Mesenchymal stem cell (in vitro differentiated cells and primary cell): ENCODE measurements around the gene COL23A1.

ENCODE experiments used
- DNase-seq: peaks from one replicate; pipeline ENCODE4 v3.0.0-alpha.2; 2013
- H2AFZ ChIP-seq: one replicate; pipeline ENCODE4 v1.6.1; 2013; ENCODE audit warnings: low read depth, mild to moderate bottlenecking, control low read depth, inconsistent platforms, low read length, moderate library complexity
- H2AK5ac ChIP-seq: 2 replicates; pipeline ENCODE4 v1.6.1; 2013; ENCODE audit warnings: low read length, moderate library complexity, mild to moderate bottlenecking, inconsistent platforms; ENCODE audit not compliant: severe bottlenecking
- H2BK120ac ChIP-seq: one replicate; pipeline ENCODE4 v1.6.1; 2013; ENCODE audit warnings: low read depth, mild to moderate bottlenecking, inconsistent platforms, low read length, moderate library complexity
- H2BK12ac ChIP-seq, 2 experiments: one replicate each; pipeline ENCODE4 v1.6.1; 2013; ENCODE audit warnings: inconsistent platforms in 2 of 2, low read length in 2 of 2, mild to moderate bottlenecking in 2 of 2, moderate library complexity in 2 of 2, control low read depth in 1 of 2
- H2BK15ac ChIP-seq: one replicate; pipeline ENCODE4 v1.6.1; 2013; ENCODE audit warnings: mild to moderate bottlenecking, low read depth, inconsistent platforms; ENCODE audit not compliant: poor library complexity, severe bottlenecking
- H2BK5ac ChIP-seq: 2 replicates; pipeline ENCODE4 v1.6.1; 2013; ENCODE audit warnings: low read depth, mild to moderate bottlenecking, low read length, control low read depth, inconsistent platforms; ENCODE audit not compliant: poor library complexity, severe bottlenecking
- H3K14ac ChIP-seq, 2 experiments: one replicate each; pipeline ENCODE4 v1.6.1; 2013; ENCODE audit warnings: inconsistent platforms in 2 of 2, low read length in 2 of 2, control low read depth in 1 of 2, mild to moderate bottlenecking in 1 of 2, moderate library complexity in 1 of 2
- H3K18ac ChIP-seq, 2 experiments: one replicate each; pipeline ENCODE4 v1.6.1; 2013; ENCODE audit warnings: inconsistent platforms in 2 of 2, low read length in 2 of 2, control low read depth in 1 of 2, low read depth in 1 of 2, mild to moderate bottlenecking in 1 of 2
- H3K23ac ChIP-seq, 2 experiments: one replicate each; pipeline ENCODE4 v1.6.1; 2013; ENCODE audit warnings: inconsistent platforms in 2 of 2, low read length in 2 of 2, mild to moderate bottlenecking in 2 of 2, moderate library complexity in 2 of 2, control low read depth in 1 of 2
- H3K27ac ChIP-seq: 2 replicates; pipeline ENCODE4 v1.5.1; 2013; ENCODE audit warnings: mild to moderate bottlenecking, moderate library complexity, low read length, control low read depth, inconsistent platforms; ENCODE audit not compliant: poor library complexity, severe bottlenecking
- H3K27me3 ChIP-seq, 2 experiments: 2 replicates each; pipeline versions ENCODE4 v1.6.1 to v1.7.0; 2013; ENCODE audit warnings: low read length in 2 of 2, mild to moderate bottlenecking in 2 of 2, moderate library complexity in 2 of 2, control low read depth in 1 of 2, inconsistent platforms in 1 of 2; ENCODE audit not compliant: control insufficient read depth in 1 of 2, insufficient read depth in 1 of 2
- H3K36me3 ChIP-seq, 2 experiments: 2 replicates each; pipeline versions ENCODE4 v1.6.1 to v1.7.0; 2013; ENCODE audit warnings: low read length in 2 of 2, control low read depth in 1 of 2, inconsistent platforms in 1 of 2, low read depth in 1 of 2, mild to moderate bottlenecking in 1 of 2; ENCODE audit not compliant: insufficient read depth in 2 of 2, control insufficient read depth in 1 of 2
- H3K4ac ChIP-seq, 2 experiments: one replicate each; pipeline ENCODE4 v1.6.1; 2013; ENCODE audit warnings: inconsistent platforms in 2 of 2, low read length in 2 of 2, mild to moderate bottlenecking in 2 of 2, moderate library complexity in 2 of 2, control low read depth in 1 of 2, low read depth in 1 of 2
- H3K4me1 ChIP-seq: 2 replicates; pipeline ENCODE4 v1.6.1; 2013; ENCODE audit warnings: low read depth, low read length, control low read depth; ENCODE audit not compliant: control insufficient read depth, insufficient read depth
- H3K4me2 ChIP-seq: 2 replicates; pipeline ENCODE4 v1.6.1; 2013; ENCODE audit warnings: low read length, mild to moderate bottlenecking, inconsistent platforms; ENCODE audit not compliant: poor library complexity, severe bottlenecking
- H3K4me3 ChIP-seq, 2 experiments: 2 replicates each; pipeline versions ENCODE4 v1.5.1 to v1.7.0; 2013; ENCODE audit warnings: low read length in 2 of 2, mild to moderate bottlenecking in 2 of 2, control low read depth in 1 of 2, low read depth in 1 of 2; ENCODE audit not compliant: insufficient read depth in 1 of 2
- H3K79me1 ChIP-seq: replicated peaks from 2 replicates; pipeline ENCODE4 v1.6.1; 2013; ENCODE audit warnings: mild to moderate bottlenecking, control low read depth, low read length, inconsistent platforms; ENCODE audit not compliant: poor library complexity, severe bottlenecking
- H3K9ac ChIP-seq: 2 replicates; pipeline ENCODE4 v1.7.0; 2013; ENCODE audit warnings: mild to moderate bottlenecking, low read length, moderate library complexity
- H3K9me3 ChIP-seq: 2 replicates; pipeline ENCODE4 v1.7.0; 2013; ENCODE audit warnings: mild to moderate bottlenecking, low read length; ENCODE audit not compliant: control insufficient read depth
- H4K8ac ChIP-seq: one replicate; pipeline ENCODE4 v1.6.1; 2013; ENCODE audit warnings: inconsistent platforms, mild to moderate bottlenecking, low read length, moderate library complexity
- H4K91ac ChIP-seq: one replicate; pipeline ENCODE4 v1.6.1; 2013; ENCODE audit warnings: mild to moderate bottlenecking, low read length, inconsistent platforms
- whole genome bisulfite sequencing: methylation state at CpG from one replicate; pipeline ENCODE4 v1.1.7; 2013; ENCODE audit warnings: mixed read lengths; 5-methylcytosine and 5-hydroxymethylcytosine counted together

Gene COL23A1

DNA sequence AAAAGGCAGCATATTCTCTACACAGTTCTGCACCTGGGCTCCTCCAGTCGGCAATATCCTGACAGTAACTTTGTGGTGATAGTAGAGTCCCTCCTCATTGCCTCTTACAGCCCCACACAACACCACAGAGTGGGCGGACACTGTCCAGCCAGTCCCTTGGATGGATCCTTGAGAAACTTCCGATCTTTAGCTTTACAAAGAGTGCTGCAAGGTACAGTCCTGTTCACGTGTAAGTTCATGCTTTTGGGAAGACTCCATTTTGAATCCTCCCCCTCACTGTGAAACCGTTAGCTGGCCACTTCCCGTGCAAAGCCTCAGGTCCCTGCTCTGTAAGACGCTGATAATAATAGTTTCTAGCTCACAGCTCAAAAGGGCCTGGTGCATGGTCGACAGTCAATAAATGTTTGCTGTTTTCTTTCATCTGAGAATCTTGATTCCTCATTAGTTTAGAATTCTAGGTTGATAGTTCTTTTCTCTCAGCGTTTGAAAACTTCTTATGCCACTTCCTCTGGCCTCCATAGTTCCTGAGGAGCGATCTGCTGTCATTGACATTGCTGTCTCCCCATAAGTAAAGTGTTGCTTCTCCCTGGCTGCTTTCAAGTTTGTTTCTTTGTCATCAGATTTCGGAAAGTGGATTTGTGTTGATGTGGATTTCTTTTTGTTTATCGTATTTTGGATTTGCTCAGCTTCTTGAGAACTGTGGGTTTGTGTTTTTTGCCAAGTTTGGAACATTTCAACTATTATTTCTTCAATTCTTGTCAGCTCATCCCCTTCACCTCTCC lies 82.9 kb downstream of the COL23A1 start:
- H3K23ac ChIP-seq, result no peak overlapping the region
- H4K91ac ChIP-seq, result no peak overlapping the region
- no peak overlapping the region for H2AFZ ChIP-seq
- no peak overlapping the region for H3K14ac ChIP-seq
- no peak overlapping the region for H3K4me2 ChIP-seq
- H2BK5ac ChIP-seq, result no peak overlapping the region
- no peak overlapping the region for H3K4ac ChIP-seq
- H3K18ac ChIP-seq, result no peak overlapping the region
- no peak overlapping the region for H2BK12ac ChIP-seq
- H3K79me1 ChIP-seq, result no peaks in the 10 kb centered on the region
- H2BK120ac ChIP-seq, result no peak overlapping the region
- no peak overlapping the region for H3K27ac ChIP-seq
- H3K27me3 ChIP-seq, result no peaks in the 10 kb centered on the region
- no peak for DNase-seq
- peaks cover 17% of the 10 kb centered on the region for H3K9me3 ChIP-seq
- H3K9ac ChIP-seq, result no peak overlapping the region
- H3K4me1 ChIP-seq, result no peaks in the 10 kb centered on the region
- no peaks in the 10 kb centered on the region for H3K36me3 ChIP-seq
- no peak overlapping the region for H3K4me3 ChIP-seq
- no peak overlapping the region for H2BK15ac ChIP-seq
- no peak overlapping the region for H4K8ac ChIP-seq
- 76% methylated on average over 11 of the region's 12 CpGs for WGBS
- no peak overlapping the region for H2AK5ac ChIP-seq

- H3K14ac ChIP-seq, result no peak overlapping the region
- H4K91ac ChIP-seq, result no peak overlapping the region
- H3K27me3 ChIP-seq, result no peaks in the 10 kb centered on the region
- H4K8ac ChIP-seq, result no peak overlapping the region
- no peak overlapping the region for H3K23ac ChIP-seq
- H3K4me2 ChIP-seq, result no peak overlapping the region
- H2BK12ac ChIP-seq, result no peak overlapping the region
- H3K79me1 ChIP-seq, result no peaks in the 10 kb centered on the region
- no peak overlapping the region for H2AFZ ChIP-seq
- H3K18ac ChIP-seq, result no peak overlapping the region
- no peak overlapping the region for H2BK120ac ChIP-seq
- no peak overlapping the region for H2BK5ac ChIP-seq
- no peaks in the 10 kb centered on the region for H3K4me1 ChIP-seq
- no peak overlapping the region for H3K4me3 ChIP-seq
- no peak overlapping the region for H2AK5ac ChIP-seq
- no peaks in the 10 kb centered on the region for H3K36me3 ChIP-seq
- H2BK15ac ChIP-seq, result peak overlapping the region; percentile 7
- H3K4ac ChIP-seq, result no peak overlapping the region
- DNase-seq, result no peak
- H3K9me3 ChIP-seq, result peaks cover 14% of the 10 kb centered on the region
- H3K27ac ChIP-seq, result no peak overlapping the region
- H3K9ac ChIP-seq, result no peak overlapping the region
- 78% methylated on average over 13 of the region's 13 CpGs for WGBS
These were observed 84.4 kb downstream of the COL23A1 start for GRCh38 chr5:178505639-178506407.

GRCh38 chr5:178504340-178504960 lies 85.7 kb downstream of the COL23A1 start:
- Histone ChIP-seq H3K36me3 (no peaks in the 10 kb centered on the region), H3K14ac (no peak overlapping the region), H3K18ac (no peak overlapping the region), H2AFZ (no peak overlapping the region), H2BK15ac (no peak overlapping the region), H3K27ac (no peak overlapping the region), H2AK5ac (no peak overlapping the region), H3K4me3 (no peak overlapping the region), H2BK5ac (no peak overlapping the region), H4K8ac (no peak overlapping the region), H3K4me2 (no peak overlapping the region), H3K9me3 (peaks cover 14% of the 10 kb centered on the region), H3K9ac (no peak overlapping the region), H3K4ac (no peak overlapping the region), H3K23ac (no peak overlapping the region), H3K4me1 (no peaks in the 10 kb centered on the region), H2BK12ac (no peak overlapping the region), H3K27me3 (no peaks in the 10 kb centered on the region), H4K91ac (no peak overlapping the region), H2BK120ac (no peak overlapping the region), H3K79me1 (no peaks in the 10 kb centered on the region)
- 84% methylated on average over 11 of the region's 11 CpGs for WGBS
- no peak for DNase-seq
